ENCODE results near the gene KRTCAP2. TPM values are rescaled to one million over a fixed set of nuclear protein-coding genes. Genes with fewer than 3 reads are reported as not detected.
"Not testable (repeated sequence)": the region's sequence is repeated elsewhere in the genome, so short reads cannot be mapped to it uniquely, and the experiment has no call there.

KRTCAP2 gene
- 122 and 126 TPM in 2 replicates for total RNA-seq (2014; rRNA removed; shearing (Covaris generic))

DNA sequence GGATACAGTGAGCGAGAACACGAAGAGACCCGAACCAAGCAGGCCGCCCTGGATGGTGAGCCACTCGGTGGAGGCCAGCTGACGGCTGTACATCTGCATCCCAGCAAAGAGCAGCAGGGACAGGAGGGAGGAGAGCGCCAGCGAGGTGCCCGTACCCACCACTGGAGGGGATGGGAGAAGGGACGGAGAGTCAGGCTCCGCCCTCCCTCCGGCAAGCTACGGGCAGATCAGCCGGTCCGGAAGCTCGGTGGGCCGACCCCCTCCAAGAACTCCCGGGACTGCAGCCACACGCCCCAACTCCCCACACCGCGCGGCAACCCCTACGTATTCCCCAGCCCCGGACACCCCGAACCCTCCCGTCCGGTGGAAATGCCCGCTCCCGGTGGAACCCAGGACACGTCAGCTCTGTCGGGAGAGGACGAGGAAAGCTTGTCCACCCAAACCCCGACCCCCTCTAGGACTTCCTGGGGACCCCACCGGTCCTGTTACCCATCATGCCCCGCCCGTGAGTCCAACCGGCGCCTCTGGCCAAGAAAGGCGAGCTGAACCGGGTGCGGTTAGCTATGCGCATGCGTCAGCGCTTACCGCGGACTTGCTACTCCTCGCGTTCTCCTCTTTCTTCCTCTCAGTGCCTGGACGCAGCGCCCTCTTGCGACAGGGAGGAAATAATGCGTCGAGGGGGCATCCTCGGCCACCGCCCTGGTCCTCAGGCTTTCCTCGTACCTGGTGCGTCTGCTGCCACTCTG lies at the start of gene KRTCAP2:
Gene KRTCAP2 (minus strand): TSS at position 573 of the 746 bp plus-strand sequence. CDS start 80 bp downstream, at position 493.
- DNase-seq (ENCODE audit: low spot score) = peak; percentile 99

DNA sequence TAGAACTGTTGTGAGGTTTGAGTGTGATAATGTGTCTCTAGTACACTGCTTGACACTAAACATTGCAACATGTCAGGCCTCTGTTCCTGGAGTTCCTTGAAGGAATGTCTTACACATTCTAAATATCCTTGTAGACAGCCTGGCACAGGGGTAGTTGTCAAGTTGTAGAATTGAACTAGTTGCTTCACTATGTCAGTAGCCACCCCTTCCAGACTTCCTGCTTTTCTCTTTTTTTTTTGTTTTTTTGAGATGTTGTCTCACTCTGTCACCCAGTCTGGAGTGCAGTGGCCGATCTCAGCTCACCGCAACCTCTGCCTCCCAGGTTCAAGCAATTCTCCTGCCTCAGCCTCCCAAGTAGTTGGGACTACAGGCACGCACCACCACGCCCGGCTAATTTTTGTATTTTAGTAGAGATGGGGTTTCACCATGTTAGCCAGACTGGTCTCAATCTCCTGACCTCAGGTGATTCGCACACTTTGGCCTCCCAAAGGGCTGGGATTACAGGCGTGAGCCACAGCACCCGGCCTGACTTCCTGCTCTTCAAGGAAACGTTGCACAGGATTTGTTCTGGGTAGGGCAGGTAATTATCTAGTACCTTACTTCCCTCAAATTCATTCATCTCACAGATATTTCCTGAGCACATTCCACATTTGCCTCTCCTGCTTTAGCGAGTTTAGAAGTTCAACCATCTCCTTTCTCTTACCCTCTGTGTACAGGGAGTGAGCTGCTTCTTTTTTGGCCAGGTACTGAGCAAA lies 47.3 kb upstream of the KRTCAP2 start:
- DNase-seq (ENCODE audit: low spot score) = not testable (repeated sequence)

DNA sequence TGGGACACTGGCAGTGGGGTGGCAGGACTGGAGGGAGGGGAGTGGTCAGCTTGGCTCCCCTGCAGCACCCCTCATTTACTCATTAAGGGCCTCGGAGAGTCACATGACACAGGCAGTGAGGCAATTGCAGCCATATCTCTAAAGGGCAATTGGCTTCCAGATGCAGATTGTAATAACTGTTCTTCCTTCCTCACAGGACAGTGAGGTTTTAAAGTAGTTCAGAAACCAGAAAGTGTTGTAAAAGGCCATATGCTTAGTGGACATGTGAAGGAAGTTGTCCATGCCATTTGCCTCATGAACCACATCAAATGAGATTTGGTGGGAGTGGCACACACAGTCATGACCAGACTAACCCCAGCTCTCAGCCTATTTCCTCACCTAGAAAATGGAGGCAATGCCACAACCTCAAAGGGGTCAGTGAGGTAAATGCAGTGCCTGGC lies 46.5 kb upstream of the KRTCAP2 start:
- no peak for DNase-seq (ENCODE audit: low spot score)

DNA sequence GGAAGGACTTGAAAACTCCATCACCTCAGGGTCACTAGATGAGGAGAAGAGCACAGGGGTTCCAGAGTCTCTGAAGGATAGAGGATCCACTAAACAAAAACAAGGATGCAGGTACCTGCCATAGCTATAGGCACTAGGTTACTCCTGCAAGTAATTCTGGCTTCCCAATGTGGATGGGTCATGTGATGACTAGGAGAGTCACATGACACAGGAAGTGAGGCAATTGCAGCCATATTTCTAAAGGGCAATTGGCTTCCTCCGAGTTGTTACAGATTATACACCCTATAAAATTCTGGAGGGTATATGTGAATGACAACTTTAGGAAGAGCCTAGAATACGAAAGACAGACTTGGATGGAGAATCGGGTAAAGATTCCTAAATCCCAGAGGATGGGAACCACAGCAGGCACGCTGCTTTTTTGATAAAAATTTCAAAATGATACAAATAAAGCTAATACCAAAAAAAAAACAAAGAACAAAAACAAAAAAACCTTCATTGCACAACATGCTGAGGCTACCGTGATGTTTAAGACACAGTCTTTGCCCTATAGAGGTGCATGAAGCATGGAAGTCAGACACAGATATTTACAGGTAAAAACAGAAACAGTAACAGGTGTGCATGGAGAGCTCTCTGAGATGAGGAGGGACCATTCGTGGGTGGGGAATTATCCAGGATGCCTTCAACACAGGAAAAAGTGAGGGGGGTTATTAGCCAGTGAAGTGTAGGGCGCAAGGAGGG lies 45.9 kb upstream of the KRTCAP2 start:
- DNase-seq (ENCODE audit: low spot score) = peak; percentile 82

DNA sequence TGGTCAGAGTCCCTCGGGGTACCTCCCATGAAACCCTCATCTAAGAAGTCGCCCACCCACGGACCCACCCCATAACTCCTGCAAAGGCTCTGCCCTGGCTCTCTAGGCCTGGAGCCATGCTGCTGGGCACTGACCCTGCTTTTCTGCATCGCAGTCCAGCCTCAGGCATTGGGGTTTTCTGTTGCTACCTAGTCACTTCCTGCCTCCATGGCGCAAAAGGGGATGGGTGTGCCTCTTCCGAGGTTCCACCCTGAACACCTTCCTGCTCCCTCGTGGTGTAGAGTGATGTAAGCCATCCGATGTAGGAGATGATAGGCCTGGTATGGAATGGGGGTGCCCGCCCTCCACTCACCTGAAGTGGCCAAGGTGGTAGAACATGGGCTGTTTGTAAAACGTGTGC lies 41.6 kb upstream of the KRTCAP2 start:
- not testable (repeated sequence) for DNase-seq (ENCODE audit: low spot score)

DNA sequence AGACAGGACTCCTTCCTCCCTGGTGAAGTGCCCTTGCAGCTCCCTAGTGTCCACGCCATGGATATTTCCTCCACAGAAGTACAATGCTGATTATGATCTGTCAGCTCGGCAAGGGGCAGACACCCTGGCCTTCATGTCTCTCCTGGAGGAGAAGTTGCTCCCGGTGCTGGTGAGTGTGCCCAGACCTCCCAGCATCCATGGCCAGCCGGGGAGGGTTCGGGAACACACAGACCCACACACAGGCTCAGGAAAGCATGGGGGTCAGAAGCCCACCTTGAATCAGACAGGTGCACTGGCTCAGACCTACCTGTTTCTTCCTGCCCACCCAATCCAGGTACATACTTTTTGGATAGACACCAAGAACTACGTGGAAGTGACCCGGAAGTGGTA lies 38.9 kb upstream of the KRTCAP2 start:
- not testable (repeated sequence) for DNase-seq (ENCODE audit: low spot score)

DNA sequence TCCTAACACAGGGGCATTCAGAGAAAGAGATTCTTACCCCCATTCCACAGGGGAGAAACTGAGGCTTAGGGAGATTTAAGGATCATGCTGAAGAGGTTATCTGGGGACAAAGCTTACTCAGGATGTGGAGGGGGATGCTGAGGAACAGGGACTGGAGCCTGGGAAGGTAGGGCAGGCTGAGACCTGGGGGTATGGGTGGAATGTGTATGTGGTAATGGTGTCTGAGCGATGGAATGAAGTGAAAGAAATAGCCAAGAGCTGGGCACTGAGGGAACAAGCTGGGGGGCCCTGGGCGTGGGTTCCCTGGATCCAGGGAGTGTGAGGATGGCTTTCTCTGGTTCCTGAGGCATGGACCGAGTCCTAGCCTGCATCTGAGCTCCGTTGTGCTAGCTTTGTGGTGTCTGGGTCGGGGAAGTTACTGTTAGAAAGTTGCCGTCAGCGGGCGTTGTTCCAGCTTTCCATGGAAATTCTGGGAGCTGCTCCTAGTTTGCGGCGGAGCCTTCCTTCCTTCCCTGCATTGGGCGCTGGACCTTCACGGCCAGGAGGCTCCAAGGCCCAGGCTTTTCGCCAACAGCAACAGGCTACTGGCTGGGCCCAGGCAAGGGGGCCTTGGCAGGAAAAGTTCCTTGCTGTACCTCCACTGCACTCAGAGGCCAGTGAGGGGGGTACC lies 38.4 kb upstream of the KRTCAP2 start:
- not testable (repeated sequence) for DNase-seq (ENCODE audit: low spot score)

DNA sequence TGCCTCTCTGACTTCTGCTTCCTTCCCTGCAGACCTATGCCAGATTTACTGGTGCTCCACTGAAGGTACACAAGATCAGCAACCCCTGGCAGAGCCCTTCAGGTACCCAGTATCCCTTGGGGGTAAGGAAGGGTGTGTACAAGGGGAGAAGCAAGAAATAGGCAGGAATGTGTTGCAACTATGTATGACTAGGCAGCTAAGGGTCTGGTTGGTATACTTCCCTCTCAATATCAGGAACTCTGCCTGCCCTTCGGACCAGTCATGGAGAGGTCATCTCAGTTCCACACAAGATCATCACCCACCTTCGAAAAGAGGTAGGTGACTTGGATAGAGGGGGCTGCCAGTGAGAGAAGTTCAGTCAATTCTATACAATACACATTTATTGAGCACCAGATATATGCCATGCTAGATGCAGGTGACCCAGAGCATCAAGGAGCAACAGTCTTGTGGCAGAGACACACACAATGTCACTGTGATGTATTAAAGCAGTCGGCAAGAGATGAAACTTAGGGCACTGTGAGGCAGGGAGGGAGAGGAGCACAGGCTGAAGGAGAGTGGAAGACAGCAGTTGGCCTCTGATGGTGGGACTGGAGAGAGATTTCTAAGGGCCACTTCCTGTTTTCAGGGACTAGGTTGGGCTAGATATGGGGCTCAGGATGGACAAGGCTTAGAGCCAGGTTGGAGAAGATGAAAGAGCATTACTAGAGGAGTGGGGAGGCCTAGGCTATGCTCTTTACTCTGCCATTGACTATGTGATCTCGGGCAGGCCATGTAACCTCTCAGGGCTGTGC lies 37.4 kb upstream of the KRTCAP2 start:
- DNase-seq (ENCODE audit: low spot score) = no peak

DNA sequence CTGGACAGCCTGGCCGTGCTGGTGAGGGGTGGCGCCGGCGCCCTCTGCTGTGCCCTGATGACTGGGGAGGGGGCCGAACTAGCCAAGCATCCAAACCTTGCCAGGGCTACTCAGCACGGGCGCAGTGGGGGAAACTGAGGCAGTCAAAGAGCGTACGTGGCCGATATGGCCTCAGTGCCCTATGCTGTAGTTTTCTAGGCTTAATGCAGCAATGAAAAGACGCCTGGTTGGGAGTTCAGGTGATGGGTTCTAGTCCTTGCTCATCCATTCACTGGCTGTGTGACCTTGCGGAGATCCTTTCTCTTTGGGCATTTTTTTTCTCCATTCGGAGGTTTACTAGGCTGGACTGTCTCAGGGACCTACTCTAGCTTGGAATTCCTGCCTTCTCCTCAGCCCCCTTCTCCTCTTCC lies 36.2 kb upstream of the KRTCAP2 start:
- no peak for DNase-seq (ENCODE audit: low spot score)

DNA sequence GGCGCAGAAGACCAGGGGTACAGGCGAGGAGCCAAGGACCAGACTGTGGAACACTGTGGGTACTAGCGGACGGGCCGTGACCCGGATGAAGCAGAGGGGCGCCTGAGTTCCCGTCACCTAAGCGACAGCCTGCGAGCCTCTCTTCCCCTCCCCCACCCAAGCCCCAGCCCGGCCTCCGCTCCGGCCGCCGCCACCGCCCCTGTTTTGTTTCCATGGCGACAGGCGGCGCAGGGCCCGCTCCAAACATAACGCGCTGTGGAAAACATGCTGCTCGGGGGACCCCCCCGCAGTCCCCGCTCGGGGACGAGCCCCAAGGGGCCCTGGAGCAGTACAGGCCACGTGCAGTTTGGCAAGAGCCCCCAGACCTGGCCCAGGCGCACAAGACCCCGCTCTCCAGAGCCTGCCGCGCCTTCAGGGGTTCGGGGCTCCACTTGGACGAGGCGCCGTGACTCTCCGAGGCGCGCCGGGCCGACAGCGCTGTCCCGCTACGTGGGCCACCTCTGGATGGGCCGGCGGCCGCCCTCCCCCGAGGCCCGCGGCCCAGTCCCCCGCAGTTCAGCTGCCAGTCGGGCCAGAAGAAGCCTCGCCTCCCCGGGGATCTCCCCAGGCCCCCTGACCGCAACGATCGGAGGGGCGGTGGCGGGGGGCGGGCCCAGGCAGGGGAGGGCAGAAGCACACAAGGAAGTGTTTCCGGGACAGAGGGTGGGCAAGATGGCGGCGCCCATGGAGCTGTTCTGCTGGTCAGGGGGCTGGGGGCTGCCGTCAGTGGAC lies 35.6 kb upstream of the KRTCAP2 start, which contains the start of gene MTX1:
Gene MTX1 (plus strand): TSS at position 155 of the 771 bp plus-strand sequence. CDS start 110 bp downstream, at position 265.
- peak; percentile 81 for DNase-seq (ENCODE audit: low spot score)

DNA sequence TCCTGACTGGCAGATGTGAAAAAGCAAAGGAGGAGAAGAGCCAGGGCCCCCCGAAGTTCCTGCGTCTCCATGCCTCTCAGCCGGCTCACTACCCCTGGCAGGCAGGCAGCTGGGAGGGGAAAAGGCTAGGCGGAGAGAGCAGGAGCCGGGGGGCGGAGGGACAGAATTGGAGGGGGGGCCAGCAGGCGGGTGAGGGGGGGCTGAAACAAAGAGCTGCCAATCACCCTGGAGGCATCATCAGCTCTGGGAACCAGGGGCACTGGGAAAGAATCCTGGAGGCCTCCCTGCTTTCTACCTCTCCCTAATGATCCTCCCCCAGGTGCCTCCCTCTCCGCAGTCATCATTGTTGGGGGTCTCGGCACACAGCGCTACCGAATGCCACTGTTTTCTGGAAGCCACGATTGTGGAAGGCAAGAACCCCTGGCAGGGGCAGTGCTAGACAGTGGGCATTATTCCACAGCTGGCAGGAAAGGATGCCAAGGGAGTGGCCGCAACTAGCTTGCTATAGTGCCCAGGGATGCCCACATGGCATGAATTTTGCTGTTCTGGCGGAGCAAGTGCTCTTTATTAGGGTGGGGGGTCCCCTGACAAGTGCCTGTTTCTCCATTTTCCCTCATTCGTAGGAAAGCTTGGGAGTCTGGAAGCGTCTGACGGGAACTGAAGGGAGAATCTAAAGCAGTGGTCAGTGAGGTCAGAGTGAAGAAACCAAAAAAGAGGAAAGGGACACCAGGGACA lies 34.9 kb upstream of the KRTCAP2 start, which contains the start of gene THBS3:
Gene THBS3 (minus strand): TSS at position 92 of the 735 bp plus-strand sequence. CDS start 21 bp downstream, at position 71.
- DNase-seq (ENCODE audit: low spot score) = peak; percentile 48

DNA sequence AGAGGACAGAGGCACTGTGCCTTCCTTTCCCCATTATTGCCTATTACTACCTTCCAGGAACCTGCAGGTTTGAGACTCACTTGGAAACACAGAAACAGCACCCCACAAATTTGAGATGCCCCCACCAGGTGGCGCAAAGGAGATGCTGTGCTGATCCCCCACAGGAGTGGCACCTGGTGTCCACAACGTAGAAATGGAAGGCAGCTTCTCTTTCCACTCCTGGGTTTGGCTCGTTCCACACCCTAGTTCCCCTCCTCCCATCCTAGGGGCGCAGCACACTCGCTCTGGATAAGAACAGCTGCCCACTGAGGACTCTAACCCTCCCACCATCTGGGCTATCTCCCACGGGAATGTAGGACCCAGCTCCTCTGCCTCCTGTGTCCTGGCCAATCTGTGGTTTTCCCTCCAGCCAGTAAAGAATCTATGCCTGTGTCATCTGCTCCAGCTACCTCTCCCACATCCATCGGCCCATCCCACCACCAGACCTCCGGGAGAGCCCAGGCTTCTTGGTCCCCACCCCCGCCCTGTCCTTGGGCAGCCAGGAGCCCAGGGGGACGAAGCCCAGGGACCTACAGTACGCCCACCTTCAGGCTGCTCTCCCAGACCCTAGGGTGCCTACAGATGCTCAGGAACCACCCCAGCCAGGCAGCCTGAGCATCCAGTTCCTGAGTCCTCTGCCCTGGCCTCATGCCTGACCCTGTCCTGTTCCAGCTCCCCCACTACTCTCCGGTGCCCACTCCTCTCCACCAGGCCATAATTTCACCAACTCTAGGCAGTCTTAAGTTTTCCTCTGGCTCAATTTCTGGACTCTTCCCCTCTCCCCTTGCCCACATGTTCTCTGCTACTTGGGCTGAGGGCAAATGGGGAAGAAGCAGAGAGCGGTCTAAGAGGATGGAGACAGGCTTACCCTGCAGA lies 34.0 kb upstream of the KRTCAP2 start:
- peak; percentile 87 for DNase-seq (ENCODE audit: low spot score)

DNA sequence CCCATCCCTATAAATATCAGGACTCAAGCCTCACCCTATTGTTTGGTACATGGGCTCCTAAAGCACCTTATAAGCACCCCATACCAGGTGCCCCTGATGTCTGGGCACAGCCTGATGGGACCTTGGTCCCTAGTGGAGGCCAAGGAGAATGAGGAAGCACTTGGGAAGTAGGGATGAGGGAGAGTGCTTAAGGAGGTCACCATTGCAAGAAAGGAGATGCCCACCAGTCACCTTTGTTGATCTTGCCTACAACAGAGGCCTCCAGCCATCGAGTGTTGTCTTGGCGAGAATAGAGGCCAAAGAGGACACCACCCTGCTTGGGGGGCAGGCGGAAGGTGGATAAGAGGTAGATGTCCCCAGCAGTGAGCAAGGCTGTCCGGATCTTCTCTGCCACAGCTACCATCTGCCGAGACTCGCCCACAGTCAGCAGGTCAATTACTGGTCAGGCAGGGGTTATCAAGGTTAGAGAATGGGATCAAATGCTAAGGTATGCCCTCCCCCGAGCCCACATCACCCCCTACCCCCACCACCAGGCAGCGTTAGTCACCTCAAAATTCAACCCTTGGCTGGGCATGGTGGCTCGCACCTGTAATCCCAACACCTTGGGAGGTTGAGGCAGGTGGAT lies 33.0 kb upstream of the KRTCAP2 start:
- DNase-seq (ENCODE audit: low spot score) = no peak

DNA sequence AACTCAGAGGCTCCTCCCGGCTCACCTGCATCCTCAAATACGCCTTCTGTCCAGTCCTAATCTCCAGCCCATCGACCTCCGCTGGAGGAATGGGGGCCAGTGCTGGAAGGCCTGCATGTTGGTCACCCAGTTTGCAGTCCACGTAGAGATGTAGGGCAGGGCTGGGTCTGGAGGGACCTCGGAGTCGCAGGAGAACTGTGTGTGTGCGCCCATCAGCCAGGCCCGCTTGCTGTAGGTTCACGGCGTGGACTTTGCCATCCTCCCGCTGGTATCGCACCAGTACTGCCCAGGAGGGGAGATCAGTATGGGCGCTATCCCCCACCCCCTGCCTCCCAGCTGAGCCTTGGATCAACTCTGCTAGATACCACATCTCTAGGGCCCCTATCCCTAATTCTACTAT lies 31.9 kb upstream of the KRTCAP2 start:
- DNase-seq (ENCODE audit: low spot score) = no peak

DNA sequence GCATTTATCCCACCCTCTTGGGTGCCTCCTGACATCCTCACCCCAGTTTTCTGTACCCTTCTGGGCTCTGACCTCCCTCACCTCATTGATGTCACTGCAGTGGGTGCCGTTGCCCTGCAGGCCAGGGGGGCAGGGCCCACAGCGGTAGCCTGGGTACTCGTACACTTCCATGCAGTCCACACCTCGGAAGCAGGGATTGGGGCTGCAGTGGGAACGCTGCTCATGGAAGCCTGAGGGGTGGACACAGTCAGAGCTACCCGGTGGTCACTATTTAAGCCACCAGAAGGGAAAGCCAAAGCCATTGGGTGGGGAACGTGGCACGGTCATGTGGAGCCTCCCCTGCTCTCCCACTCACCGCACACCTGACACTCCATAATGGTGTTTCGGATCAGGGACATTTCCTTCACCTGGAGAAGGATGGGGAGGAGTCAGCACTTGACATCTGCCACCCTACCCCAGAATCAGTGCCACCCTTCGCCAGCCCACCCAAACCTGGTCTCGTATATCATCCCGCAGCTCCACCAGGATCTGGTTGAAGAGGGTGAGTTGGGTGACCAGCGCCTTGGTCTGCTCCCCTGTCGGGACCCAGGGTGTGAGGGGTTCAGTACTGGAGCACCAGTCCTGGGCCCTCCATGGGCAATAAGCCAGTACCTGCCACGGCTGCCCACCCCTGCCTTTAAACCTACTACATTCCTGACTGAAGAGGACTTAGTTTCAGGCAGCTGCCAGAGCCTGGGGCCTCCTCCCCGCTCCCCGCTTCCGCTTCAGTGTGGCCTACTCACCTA lies 29.8 kb upstream of the KRTCAP2 start:
- DNase-seq (ENCODE audit: low spot score) = no peak

DNA sequence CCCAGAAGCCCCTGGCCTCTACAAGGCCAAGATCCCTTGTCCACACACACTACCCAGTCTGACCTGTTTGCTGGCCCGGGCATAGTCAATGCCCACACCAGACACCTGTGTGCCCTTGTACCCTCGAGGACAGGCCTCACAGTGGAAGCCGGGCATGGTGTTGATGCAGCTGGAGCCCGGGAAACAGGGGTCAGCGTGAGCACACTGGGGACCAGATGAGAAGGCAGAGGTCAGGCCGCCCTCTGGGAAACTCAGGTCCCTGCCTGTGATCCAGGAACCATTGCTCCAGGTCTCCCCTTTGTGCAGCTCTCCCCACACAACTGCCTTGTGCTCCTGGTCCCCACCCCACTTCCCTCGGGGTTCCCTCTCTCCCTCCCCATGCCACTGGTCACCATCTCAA lies 29.1 kb upstream of the KRTCAP2 start:
- DNase-seq (ENCODE audit: low spot score) = no peak

DNA sequence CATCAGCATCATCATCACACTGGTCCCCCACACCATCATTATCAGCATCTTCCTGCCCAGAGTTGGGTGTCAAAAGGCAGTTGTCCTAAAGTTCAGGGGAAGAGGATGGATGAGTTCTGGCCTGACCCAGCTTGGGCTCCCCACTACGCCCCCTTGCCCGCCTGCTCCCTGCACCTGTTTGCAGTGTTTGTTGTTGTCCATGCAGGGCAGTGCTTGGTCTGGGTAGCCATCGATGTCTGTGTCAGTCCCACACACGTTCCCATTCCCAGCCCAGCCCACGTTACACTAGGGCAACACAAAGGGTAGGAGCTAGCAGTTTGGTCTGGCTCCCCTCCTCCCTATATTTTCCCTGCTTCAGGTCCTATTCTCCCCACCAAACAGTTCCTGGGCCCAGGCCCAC lies 27.8 kb upstream of the KRTCAP2 start:
- DNase-seq (ENCODE audit: low spot score) = no peak

Measured in A172 (cell line).